Amniotic epithelial cell (primary cell): ENCODE measurements around the gene MAGEB5.
"Not testable (repeated sequence)": the region's sequence is repeated elsewhere in the genome, so short reads cannot be mapped to it uniquely, and the experiment has no call there.

Source experiments
- DNase-seq: peaks from one replicate; pipeline ENCODE4 v3.0.0-alpha.2; 2010; ENCODE audit warnings: low read depth

MAGEB5 gene, protein sequence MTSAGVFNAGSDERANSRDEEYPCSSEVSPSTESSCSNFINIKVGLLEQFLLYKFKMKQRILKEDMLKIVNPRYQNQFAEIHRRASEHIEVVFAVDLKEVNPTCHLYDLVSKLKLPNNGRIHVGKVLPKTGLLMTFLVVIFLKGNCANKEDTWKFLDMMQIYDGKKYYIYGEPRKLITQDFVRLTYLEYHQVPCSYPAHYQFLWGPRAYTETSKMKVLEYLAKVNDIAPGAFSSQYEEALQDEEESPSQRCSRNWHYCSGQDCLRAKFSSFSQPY

DNA sequence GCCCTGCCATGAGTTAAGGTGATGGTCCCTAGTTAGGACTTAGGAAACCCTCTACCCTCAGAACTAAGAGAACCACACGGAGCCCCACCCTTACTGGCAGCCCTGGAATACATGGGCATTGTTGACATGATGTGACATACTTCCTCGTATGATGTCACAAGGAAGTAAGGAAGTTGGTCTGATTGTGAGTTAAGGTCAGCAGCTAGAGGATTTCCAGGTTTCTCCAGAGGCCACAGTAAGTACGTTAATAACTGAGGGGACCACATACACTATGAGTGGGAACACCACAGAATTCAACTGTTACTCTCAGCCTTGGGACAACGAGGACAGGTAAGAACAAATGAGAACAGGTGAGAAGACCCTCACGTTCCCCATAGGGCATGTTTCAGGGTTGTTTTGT lies at the start of gene MAGEB5:
Gene MAGEB5 (plus strand): TSS at position 301 of the 400 bp plus-strand sequence. CDS start 1,133 bp downstream, outside the sequence.
- DNase-seq = no peak

DNA sequence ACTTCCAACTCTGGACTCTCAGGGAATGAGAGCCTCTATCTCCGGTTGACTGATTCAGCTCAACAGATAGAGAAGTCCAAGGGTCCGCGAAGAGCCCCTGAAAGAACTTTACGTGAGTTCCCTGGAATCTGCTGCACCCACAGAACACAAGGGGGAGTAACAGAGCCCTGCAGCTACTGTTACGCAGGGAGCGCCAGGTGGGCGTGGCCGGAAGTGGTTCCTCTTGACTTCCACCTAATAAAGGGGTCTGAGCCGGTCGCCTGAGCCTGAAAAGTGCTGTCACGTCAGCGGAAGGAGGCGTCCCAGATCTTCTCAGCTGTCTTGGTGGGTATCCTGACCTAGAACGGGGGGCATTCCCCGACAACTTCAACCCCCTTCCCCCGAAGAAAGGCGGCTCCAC lies 23.8 kb upstream of the MAGEB5 start, which contains the start of gene MAGEB6:
Gene MAGEB6 (plus strand): TSS at position 237 of the 400 bp plus-strand sequence. CDS start 1,407 bp downstream, outside the sequence.
- no peak for DNase-seq

DNA sequence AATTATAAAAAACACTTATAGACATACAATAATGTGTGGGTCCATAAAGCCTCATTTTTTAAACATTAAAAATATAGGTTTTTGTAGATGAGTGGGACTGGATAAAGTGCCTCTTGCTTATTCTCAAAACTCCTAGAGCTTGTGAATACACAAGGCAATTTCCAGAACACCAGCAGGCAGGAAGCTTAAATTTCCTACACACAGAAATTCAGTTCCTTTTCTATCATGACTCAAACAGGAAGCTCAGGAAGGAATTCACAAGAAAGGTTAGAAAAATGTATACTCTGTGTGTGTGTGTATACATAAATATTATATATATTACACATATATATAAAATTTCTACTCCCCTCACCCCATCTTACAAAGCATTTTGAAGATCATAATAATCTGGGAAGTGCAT lies 12.4 kb upstream of the MAGEB5 start:
- no peak for DNase-seq

DNA sequence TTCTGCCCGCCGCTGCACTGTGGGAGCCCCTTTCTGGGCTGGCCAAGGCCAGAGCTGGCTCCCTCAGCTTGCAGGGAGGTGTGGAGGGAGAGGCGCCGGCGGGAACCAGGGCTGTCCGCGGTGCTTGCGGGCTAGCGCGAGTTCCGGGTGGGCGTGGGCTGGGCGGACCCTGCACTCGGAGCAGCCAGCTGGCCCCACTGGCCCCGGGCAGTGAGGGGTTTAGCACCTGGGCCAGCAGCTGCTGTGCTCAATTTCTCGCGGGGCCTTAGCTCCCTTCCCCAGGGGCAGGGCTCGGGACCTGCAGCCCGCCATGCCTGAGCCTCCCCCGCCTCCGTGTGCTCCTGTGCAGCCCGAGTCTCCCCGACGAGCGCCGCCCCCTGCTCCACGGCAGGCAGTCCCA lies 11.3 kb upstream of the MAGEB5 start:
- not testable (repeated sequence) for DNase-seq

DNA sequence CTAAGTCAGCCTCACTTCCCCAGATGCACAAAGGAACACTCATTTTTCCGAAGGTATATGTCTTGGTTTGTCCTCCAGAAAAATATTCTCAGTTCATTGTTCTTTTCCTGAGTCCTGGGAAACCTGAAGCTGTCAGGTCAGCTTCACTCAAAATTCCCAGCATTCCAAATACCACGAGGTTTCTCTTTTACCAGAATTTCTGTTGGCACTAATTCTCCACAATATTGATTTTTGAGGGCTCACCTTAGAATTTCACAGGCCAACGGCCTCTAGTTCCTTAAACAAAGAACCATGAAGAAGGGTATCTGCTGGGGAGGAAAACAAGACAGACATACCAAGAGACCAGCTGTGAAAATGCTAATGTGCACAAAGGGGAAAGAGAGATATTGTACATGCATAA lies 8.0 kb upstream of the MAGEB5 start:
- DNase-seq = no peak

DNA sequence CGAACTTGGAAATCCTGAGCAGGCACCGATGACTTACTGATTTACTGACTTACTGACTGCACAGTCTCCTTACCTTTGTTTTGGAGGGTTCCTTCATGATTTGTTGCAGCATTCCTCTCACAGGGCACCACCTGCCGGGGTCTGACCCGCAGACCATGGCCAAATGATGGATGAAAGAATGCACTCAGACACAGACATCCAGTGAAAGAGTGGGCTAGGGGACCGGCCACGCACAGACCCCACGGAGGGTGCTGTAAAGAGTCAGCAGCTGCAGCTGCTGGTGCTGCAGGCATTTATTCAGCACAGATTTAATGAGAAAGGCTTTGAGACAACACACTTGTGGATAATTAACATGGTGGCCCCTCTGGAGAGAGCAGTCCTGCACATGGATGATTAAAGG lies 3.4 kb downstream of the MAGEB5 start:
- no peak for DNase-seq

DNA sequence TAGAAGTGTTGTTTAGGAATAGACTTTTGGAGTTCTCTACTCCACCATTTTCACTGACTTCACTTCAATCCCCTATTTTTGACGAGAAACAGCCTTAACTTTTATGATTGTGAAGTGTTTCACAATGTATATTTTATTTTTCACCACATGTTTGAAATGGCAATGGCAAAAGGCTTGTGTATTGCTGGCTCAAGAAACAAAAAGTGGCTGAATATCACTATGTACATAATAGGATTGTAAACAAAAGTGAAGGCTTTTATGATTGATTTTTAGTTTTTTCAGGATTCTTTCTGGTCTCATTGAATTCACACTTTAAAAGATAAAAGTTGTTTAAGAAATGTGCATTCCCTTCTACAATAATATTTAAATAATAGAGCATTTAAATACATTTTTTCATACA lies 18.2 kb downstream of the MAGEB5 start:
- no peak for DNase-seq

DNA sequence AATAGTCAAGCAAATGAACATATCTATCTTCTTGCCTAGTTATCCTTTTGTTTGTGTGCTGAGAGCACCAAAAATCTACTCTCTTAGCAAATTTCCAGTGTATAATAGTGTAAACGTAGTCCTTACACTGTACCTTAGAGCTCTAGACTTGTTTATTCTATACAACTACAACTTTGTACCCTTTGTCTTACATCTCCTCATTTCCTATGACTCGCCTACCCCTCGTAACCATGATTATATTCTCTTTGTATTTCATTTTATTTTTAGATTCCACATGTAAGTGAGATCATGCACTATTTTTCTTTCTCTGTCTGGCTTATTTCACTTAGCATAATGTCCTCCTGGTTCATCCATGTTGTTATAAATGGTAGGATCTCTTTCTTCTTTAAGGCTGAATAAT lies 37.6 kb downstream of the MAGEB5 start:
- DNase-seq = no peak

DNA sequence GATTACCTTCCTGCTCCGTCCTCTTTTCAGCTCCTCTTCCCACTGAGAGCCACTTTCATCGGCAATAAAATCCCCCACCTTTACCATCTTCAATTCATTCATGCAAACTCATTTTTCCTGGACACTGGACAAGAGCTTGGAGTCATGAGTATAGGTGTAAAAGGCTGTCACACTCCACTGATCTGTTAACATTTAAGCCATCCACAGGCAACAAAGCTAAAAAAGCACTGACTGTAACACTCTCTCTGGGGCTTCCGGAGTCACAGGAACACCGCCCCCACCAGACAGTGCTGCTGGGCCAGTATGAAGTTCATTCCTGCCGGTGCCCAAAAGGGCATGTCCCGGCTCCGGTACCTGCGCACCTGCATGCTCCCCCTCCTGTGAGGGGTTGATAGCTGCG lies 38.5 kb downstream of the MAGEB5 start:
- no peak for DNase-seq

DNA sequence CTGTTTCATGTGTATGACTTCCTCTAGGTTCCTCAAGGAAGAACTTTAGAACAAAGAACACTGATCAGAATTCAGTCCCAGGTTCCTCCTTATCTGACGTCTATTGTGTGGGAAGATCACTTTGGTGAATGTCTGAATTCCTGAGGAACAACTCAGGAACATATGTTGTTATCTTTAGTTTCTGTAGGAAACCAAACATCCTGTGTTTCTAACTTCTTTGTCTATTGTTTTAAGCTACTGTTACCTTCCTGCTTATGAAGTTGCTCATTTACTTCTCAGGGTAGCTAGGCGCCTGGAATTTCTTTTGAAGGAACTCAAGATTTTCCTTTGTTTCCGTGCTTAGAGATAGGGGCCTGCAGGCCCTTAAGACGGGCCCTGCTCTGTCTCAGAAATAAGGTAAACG lies 46.2 kb downstream of the MAGEB5 start:
- peak; percentile 57 for DNase-seq
